HG02840 (cell line): ENCODE data around the gene GOLGA6A.

Source experiments
- ATAC-seq: cut with Tn5 transposase; IDR thresholded peaks from one replicate; pipeline ENCODE4 v1.9.1; 2021; ENCODE audit warnings: mild to moderate bottlenecking, moderate library complexity, moderate number of reproducible peaks; ENCODE audit not compliant: unreplicated experiment, low FRiP score

The GOLGA6A gene

GRCh38 chr15:74037171-74038117 lies 44.9 kb downstream of the GOLGA6A start:
- no peak for ATAC-seq

GRCh38 chr15:74036271-74037170 lies 45.8 kb downstream of the GOLGA6A start:
- no peak for ATAC-seq

- ATAC-seq, result no peak
Measured at GRCh38 chr15:74035121-74036017, 47.0 kb downstream of the GOLGA6A start.

GRCh38 chr15:74034206-74034755 lies 48.1 kb downstream of the GOLGA6A start:
- ATAC-seq, result no peak

- no peak for ATAC-seq
Measured at GRCh38 chr15:74032606-74033561, 49.5 kb downstream of the GOLGA6A start.

- ATAC-seq, result no peak
Measured at GRCh38 chr15:74032046-74032445, 50.3 kb downstream of the GOLGA6A start.

DNA sequence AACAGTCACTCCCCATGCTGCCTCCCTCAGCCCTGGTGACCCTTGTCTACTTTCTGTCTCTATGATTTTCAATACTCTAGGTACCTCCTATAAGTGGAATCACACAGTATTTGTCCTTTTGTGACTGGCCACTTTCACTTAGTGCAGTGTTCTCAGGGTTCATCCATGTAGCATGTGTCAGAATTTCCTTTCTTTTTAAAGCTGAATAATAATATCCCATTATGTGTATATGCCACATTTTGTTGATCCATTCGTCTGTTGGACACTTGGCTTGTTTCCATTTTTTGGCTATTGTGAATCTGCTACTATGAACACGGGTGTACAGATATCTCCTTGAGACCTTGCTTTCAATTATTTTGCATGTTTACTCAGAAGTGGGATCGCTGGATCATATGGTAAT lies 53.7 kb downstream of the GOLGA6A start:
- ATAC-seq, result no peak

DNA sequence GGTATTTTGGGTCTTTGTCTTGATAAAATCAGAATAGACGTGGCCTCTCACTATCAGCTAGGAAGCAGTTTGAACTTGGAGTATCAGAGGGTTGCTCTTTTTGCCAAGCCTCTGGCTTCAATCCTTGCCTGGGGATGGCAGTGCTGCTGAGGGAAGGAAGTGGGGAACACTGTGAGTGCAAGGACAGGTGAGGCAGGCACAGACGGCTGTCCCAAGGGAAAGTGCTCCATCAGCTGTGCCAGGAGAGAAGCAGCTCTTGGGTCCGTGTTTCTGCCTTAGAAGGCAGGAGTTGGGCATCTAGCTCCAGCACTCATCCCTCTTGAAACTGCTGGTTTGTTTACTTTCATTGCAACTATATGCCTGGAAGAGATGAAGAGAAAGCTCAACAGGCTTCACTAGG lies 54.7 kb downstream of the GOLGA6A start:
- ATAC-seq, result no peak

GRCh38 chr15:74025436-74025835 lies 56.9 kb downstream of the GOLGA6A start:
- no peak for ATAC-seq

DNA sequence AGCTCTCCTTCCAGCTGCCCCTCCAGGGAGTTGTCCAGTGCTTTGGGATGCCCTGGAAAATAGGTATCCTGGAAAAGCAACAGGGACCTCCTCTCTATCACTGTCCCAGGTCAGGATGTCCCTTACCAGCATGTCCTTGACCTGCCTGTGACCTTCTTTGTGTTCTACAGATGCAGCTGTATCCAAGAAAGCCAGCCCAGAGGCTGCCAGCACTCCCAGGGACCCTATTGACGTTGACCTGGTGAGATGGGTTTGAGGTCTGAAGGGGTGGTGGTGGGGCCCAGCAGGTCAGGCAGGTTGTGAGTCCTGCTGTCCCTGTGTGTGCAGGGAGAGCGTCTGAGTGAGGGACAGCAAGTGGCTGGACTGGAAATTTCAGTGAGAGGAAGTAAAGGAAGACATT lies 57.7 kb downstream of the GOLGA6A start:
- ATAC-seq, result no peak

GRCh38 chr15:74022706-74023470 lies 59.5 kb downstream of the GOLGA6A start:
- ATAC-seq, result no peak
